ENCODE results near the gene C1orf210. TPM values are rescaled to one million over a fixed set of nuclear protein-coding genes. Genes with fewer than 3 reads are reported as not detected.

C1orf210 gene
- total and polyA plus RNA-seq, 8 donors: 4.3 to 34.4 (median 14.3) TPM; not detected in 1

DNA sequence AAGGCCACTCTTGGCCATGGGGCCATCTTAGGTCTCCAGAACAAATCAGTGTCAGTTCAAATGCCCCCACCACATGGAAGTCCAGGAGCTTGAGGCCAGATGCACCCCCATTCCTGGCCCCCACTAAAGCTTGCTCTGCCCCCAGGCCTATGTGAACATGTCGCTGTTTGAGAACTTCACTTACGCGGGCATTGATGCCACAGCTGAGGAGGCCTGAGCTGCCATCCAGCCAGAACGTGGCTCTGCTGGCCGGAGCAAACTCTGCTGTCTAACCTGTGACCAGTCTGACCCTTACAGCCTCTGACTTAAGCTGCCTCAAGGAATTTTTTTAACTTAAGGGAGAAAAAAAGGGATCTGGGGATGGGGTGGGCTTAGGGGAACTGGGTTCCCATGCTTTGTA is 37.1 kb upstream of the C1orf210 start:
- H3K4me3 ChIP-seq: no peak overlapping the region
- TF ChIP-seq POLR2AphosphoS5 (IDR thresholded peaks at IDR 0.05) (no peak), EP300 (IDR thresholded peaks at IDR 0.05) (no peak), POLR2A (IDR thresholded peaks at IDR 0.05) (no peak)
- TF ChIP-seq, protein P1, sequence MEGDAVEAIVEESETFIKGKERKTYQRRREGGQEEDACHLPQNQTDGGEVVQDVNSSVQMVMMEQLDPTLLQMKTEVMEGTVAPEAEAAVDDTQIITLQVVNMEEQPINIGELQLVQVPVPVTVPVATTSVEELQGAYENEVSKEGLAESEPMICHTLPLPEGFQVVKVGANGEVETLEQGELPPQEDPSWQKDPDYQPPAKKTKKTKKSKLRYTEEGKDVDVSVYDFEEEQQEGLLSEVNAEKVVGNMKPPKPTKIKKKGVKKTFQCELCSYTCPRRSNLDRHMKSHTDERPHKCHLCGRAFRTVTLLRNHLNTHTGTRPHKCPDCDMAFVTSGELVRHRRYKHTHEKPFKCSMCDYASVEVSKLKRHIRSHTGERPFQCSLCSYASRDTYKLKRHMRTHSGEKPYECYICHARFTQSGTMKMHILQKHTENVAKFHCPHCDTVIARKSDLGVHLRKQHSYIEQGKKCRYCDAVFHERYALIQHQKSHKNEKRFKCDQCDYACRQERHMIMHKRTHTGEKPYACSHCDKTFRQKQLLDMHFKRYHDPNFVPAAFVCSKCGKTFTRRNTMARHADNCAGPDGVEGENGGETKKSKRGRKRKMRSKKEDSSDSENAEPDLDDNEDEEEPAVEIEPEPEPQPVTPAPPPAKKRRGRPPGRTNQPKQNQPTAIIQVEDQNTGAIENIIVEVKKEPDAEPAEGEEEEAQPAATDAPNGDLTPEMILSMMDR (IDR thresholded peaks at IDR 0.05): no peak

DNA sequence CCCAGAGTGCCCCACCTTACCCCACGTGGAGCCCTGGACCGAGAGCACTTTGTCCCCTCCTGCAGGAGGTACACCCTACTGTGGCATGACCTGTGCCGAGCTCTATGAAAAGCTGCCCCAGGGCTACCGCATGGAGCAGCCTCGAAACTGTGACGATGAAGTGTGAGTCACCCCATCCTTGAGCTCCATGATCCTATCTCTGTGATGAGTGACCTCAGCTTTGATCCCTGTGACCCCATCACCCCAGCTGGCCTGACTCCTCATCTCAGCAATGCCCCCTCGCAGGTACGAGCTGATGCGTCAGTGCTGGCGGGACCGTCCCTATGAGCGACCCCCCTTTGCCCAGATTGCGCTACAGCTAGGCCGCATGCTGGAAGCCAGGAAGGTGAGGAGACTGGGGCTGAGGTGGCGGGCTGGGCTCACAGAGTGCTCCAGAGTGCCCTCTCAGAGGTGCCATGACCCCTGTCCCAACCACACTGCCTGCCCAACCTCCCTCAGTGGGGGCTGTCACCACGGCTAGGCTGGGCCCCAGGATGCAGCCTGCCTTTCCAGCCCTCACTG is 36.0 kb upstream of the C1orf210 start:
- 88 to 95% (median 93%) methylated on average over 9 to 16 of the region's 16 CpGs for WGBS, 5 donors
- intact Hi-C loops (cut with DNase I; ENCODE audit: low total_unique reads): no loop called here
- Histone ChIP-seq H3K9me3 (peaks cover 0 to 18% (median 7%) of the 10 kb centered on the region in 4 donors), H3K4me1 (no peaks in the 10 kb centered on the region), H3K36me3 (peaks cover 0 to 4% (median 0%) of the 10 kb centered on the region in 4 donors), H3K27ac (no peak overlapping the region), H3K27me3 (no peaks in the 10 kb centered on the region), H3K4me3 (no peak overlapping the region)
- TF ChIP-seq, protein P1 (IDR thresholded peaks at IDR 0.05): no peak
- no peak for TF ChIP-seq EP300 (IDR thresholded peaks at IDR 0.05)
- no peak for TF ChIP-seq POLR2A (IDR thresholded peaks at IDR 0.05)
- TF ChIP-seq POLR2AphosphoS5 (IDR thresholded peaks at IDR 0.05): no peak
- no peak for DNase-seq

More for the DNA sequence above, 37.1 kb upstream of the C1orf210 start:
- WGBS, 5 donors: 88 to 96% (median 92%) methylated on average over 4 to 5 of the region's 5 CpGs
- DNase-seq: no peak
- peaks cover 0 to 20% (median 7%) of the 10 kb centered on the region in 4 donors for H3K9me3 ChIP-seq
- H3K4me1 ChIP-seq: no peaks in the 10 kb centered on the region
- intact Hi-C loops (cut with DNase I; ENCODE audit: low total_unique reads): no loop called here
- no peaks in the 10 kb centered on the region for H3K27me3 ChIP-seq
- H3K36me3 ChIP-seq: peaks cover 0 to 4% (median 0%) of the 10 kb centered on the region in 4 donors
- H3K27ac ChIP-seq: no peak overlapping the region

DNA sequence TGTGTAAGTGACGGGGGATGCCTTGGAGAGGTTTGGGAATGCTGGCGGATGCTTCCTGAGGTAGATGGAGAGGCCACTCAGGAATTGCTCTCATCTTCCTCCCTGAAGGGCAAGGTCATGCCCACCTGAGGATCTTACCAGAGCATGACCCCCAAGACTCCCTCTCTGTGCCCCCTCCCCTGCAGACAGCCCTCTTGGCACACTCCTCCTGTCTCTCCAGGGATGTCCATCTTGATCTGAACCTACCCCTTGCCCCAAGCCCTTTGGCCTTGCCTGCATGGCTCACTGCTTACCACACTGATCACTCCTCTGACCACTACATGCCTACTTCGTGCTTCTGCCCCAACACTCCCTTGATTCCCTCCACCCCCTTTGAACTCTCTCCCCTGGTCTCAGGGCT is 34.4 kb upstream of the C1orf210 start:
- intact Hi-C loops (cut with DNase I; ENCODE audit: low total_unique reads): no loop called here
- no peaks in the 10 kb centered on the region for H3K4me1 ChIP-seq
- H3K9me3 ChIP-seq: peaks cover 0 to 3% (median 1%) of the 10 kb centered on the region in 4 donors
- no peak overlapping the region for H3K27ac ChIP-seq
- TF ChIP-seq POLR2AphosphoS5 (IDR thresholded peaks at IDR 0.05) (no peak), EP300 (IDR thresholded peaks at IDR 0.05) (no peak), POLR2A (IDR thresholded peaks at IDR 0.05) (no peak)
- TF ChIP-seq, protein P1 (IDR thresholded peaks at IDR 0.05): no peak
- no peaks in the 10 kb centered on the region for H3K27me3 ChIP-seq
- H3K4me3 ChIP-seq: no peak overlapping the region
- whole genome bisulfite sequencing, 5 donors: 64 to 97% (median 86%) methylated on average over 2 to 3 of the region's 3 CpGs
- DNase-seq: no peak
- H3K36me3 ChIP-seq: peaks cover 0 to 4% (median 0%) of the 10 kb centered on the region in 4 donors

DNA sequence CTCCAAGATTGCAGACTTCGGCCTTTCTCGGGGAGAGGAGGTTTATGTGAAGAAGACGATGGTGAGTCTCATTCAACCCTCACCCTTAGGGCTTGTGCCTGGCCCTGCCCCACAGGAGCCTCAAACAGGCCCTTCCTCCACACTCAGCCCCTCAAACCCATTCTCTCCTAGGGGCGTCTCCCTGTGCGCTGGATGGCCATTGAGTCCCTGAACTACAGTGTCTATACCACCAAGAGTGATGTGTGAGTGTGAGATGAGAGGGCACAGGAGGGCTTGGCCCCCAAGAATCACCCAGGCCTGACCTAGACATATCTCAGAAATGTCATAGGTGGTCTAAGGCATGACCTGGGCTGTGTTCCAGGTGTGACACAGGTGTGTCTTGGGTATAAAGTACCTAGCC is 33.9 kb upstream of the C1orf210 start:
- Histone ChIP-seq H3K36me3 (peaks cover 0 to 4% (median 0%) of the 10 kb centered on the region in 4 donors), H3K27ac (no peak overlapping the region), H3K4me3 (no peak overlapping the region), H3K9me3 (no peaks in the 10 kb centered on the region), H3K27me3 (no peaks in the 10 kb centered on the region), H3K4me1 (no peaks in the 10 kb centered on the region)
- no peak for TF ChIP-seq EP300 (IDR thresholded peaks at IDR 0.05)
- TF ChIP-seq POLR2A (IDR thresholded peaks at IDR 0.05): no peak
- TF ChIP-seq POLR2AphosphoS5 (IDR thresholded peaks at IDR 0.05): no peak
- TF ChIP-seq, protein P1 (IDR thresholded peaks at IDR 0.05): no peak
- DNase-seq: no peak
- 88 to 97% (median 94%) methylated on average over 5 of the region's 5 CpGs for WGBS, 5 donors
- intact Hi-C loops (cut with DNase I; ENCODE audit: low total_unique reads): no loop called here

Data from stomach (tissue), 9 donors.